Pancreas (tissue), 10 donors: ENCODE results near the gene COX7A2L. TPM values are rescaled to one million over a fixed set of nuclear protein-coding genes. Genes with fewer than 3 reads are reported as not detected.

Source experiments
- ATAC-seq, 4 donors: fragments of 200-7000 bp; cut with Tn5 transposase; one replicate each; pipeline versions ENCODE4 v1.8.0 to v1.9.1; 2020; ENCODE audit warnings: mild to moderate bottlenecking in 4 of 4, moderate library complexity in 4 of 4
- DNase-seq, 6 donors: peaks; one replicate each; pipeline ENCODE4 v3.0.0-alpha.2; 2020
- FAIRE-seq: peaks from 2 replicates; lab custom pipeline; 2012; peaks lifted over from hg19 to GRCh38; lab: Jason Lieb, UNC
- H3K27ac ChIP-seq, 4 donors: fragments of 200-600 bp; sonication (generic); 1 replicate in 3 of 4; 2 replicates in 1 of 4; pipeline versions ENCODE4 v1.5.0 to v1.8.0; 2020
- H3K27me3 ChIP-seq, 4 donors: fragments of 200-600 bp; one replicate each; pipeline ENCODE4 v1.8.0; 2021
- H3K36me3 ChIP-seq, 3 donors: fragments of 200-600 bp; sonication (generic) in 1 of 3; one replicate each; pipeline versions ENCODE4 v1.5.0 to v1.8.0; 2020 to 2021
- H3K4me1 ChIP-seq, 3 donors: fragments of 200-600 bp; one replicate each; pipeline ENCODE4 v1.8.0; 2021
- H3K4me3 ChIP-seq, 4 donors: fragments of 200-600 bp; sonication (generic) in 2 of 4; one replicate each; pipeline versions ENCODE4 v1.5.0 to v1.8.0; 2020 to 2021
- H3K9me3 ChIP-seq, 4 donors: fragments of 200-600 bp; one replicate each; pipeline ENCODE4 v1.8.0; 2021
- whole genome bisulfite sequencing, 2 donors: extraction: QIAGEN DNeasy Blood & Tissue Kit; methylation state at CpG; one replicate each; pipeline ENCODE4 v1.1.7; 2013; 5-methylcytosine and 5-hydroxymethylcytosine counted together
- intact Hi-C, 3 donors: fragments of 100-400 bp; cut with DNase I; formaldehyde crosslinking; loops; one replicate each; pipeline versions ENCODE4 v1.11.1 to v1.14.2; 2022
- polyA plus RNA-seq, 2 donors: library from polyadenylated mRNA; stranded (reverse); fragments of 200-250 nt; gene quantifications; one replicate each; pipeline ENCODE4 v1.2.3, GENCODE V29; 2013
- total RNA-seq, 6 donors: library from RNA; stranded (reverse); fragmentation: NEBNext Ultra II Directional in 4 of 6; extraction: Animal tissue kit (Norgen Biotek cat#: 25700) in 4 of 6; gene quantifications; one replicate each; pipeline versions ENCODE4 v1.2.1 to v1.2.4, GENCODE V29; 2021 to 2023
- TF ChIP-seq, protein P1 (sequence below), 4 donors: fragments of 200-600 bp; sonication (generic) in 3 of 4; IDR thresholded peaks; one replicate each; pipeline versions ENCODE4 v1.5.0 to v1.8.0; 2021; ENCODE audit warnings: antibody characterized with exemption in 4 of 4
- donor health status: healthy with polysubstance abuse.
- donor health status: DM: no; HTN: no; CAD: no; lungs with moderate emphysema.
- donor health status: DM: no; HTN: no; CAD: no.
- donor health status: control.
- donor health status: control.
- donor health status: Bipolar disorder and iron deficiency.
- donor health status: DM: yes; HTN: yes; CAD: no.
- donor health status: DM: no; HTN: no; CAD: no.
- donor health status: DM: no; HTN: no; CAD: no.
- donor health status: DM: yes; HTN: yes; CAD: no.

COX7A2L gene
- total and polyA plus RNA-seq, 8 donors: 34.8 to 91.5 (median 49.7) TPM

DNA sequence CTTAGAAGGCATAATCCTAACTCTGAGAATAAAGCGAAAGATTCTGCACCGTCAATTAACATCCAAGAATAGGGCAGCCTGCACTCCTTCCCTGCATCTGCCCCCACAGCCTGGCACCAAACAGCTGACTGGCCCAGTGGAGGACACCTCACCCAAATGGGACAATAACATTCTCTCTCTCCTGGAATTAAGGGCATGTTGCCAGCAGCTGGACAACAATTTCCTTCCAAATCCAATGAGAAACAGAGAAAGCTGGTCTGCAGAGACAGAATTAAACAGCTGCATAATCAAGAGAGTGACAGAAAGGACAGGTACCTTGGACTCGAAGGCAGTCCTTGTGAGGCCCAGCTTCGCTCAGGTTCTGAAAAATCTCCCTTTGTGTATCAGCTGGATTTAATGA is 15.0 kb downstream of the COX7A2L start:
- Histone ChIP-seq H3K4me3 (no peak overlapping the region), H3K9me3 (no peaks in the 10 kb centered on the region), H3K36me3 (no peaks in the 10 kb centered on the region), H3K4me1 (peaks cover 4 to 13% (median 7%) of the 10 kb centered on the region in 3 donors), H3K27ac (no peak overlapping the region), H3K27me3 (no peaks in the 10 kb centered on the region)
- WGBS, 2 donors: 88 to 89% methylated on average over 4 of the region's 4 CpGs
- DNase-seq (no peak), ATAC-seq (no peak), FAIRE-seq (no peak)
- TF ChIP-seq, protein P1, sequence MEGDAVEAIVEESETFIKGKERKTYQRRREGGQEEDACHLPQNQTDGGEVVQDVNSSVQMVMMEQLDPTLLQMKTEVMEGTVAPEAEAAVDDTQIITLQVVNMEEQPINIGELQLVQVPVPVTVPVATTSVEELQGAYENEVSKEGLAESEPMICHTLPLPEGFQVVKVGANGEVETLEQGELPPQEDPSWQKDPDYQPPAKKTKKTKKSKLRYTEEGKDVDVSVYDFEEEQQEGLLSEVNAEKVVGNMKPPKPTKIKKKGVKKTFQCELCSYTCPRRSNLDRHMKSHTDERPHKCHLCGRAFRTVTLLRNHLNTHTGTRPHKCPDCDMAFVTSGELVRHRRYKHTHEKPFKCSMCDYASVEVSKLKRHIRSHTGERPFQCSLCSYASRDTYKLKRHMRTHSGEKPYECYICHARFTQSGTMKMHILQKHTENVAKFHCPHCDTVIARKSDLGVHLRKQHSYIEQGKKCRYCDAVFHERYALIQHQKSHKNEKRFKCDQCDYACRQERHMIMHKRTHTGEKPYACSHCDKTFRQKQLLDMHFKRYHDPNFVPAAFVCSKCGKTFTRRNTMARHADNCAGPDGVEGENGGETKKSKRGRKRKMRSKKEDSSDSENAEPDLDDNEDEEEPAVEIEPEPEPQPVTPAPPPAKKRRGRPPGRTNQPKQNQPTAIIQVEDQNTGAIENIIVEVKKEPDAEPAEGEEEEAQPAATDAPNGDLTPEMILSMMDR (IDR thresholded peaks at IDR 0.05): no peak
- intact Hi-C loops: no loop called here

DNA sequence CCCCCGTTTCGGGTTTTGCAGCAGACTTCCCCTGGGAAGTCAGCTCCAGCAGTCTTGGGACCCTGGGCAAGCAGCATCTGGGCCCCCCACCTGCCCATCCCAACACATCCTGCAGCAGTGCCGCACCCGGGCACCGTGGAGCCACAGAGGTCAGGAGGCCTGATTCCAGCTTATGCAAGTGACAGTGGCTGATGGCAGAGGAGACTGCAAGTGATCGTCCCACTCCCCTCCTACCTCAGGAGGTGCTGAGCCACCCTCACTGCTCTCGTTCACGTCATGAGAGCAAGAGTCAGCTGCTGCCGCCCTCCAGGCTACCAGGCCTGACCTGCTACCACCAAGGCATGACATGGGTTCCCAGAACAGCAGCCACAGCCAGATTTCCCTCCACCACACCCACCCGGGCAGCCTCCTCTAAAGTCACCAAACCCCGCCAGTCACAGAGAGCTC is 18.2 kb downstream of the COX7A2L start:
- 85 to 87% methylated on average over 11 of the region's 11 CpGs for WGBS, 2 donors
- ATAC-seq: no peak
- peak overlapping the region in 2 of 4 donors; percentile 13 to 47 for H3K27ac ChIP-seq
- no peaks in the 10 kb centered on the region for H3K9me3 ChIP-seq
- intact Hi-C loops: no loop called here
- no peak for FAIRE-seq
- TF ChIP-seq, protein P1 (IDR thresholded peaks at IDR 0.05): no peak
- peak in 1 of 6 donors; percentile 53 for DNase-seq
- peaks cover 4 to 8% (median 7%) of the 10 kb centered on the region in 3 donors for H3K4me1 ChIP-seq
- H3K36me3 ChIP-seq: peaks cover 0 to 3% (median 0%) of the 10 kb centered on the region in 3 donors
- H3K4me3 ChIP-seq: no peak overlapping the region
- H3K27me3 ChIP-seq: no peaks in the 10 kb centered on the region

DNA sequence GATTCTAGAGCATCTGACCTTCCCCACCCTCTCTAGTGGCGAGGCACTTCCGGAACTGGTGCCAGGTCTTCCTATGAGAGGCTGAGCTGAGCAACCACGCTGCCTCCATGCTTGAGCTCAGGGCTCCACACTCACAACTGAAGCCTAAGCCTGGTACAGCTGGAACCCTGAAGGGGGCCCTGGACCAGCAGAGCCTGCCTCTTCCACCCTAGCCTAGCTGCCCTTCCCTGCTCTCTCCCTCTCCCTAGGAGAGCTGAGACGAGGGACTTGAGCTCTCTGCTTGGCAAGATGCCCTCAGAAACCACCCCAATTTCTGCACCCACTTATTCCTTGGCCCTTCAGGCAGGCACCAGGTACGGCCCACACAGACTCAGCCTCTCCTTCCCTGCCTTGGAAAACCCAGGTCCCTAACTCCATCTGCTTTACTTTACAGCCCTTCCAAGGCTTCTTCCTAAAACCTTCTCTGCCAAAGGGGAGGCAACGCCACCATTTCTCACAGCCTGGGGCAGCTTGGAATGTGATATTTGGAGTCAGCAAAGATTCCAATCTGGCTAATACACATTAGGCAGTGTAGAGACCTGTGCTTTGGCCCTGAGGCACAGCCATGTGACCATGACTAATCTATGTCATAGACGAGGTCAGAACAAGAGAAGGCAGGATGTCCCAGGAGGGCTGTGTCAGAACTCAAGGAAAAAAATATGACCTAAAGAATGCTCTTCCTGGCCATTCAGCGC is 18.8 kb downstream of the COX7A2L start:
- Histone ChIP-seq H3K4me1 (peaks cover 4 to 8% (median 7%) of the 10 kb centered on the region in 3 donors), H3K4me3 (no peak overlapping the region), H3K27ac (peak overlapping the region in 2 of 4 donors; percentile 13 to 47), H3K27me3 (no peaks in the 10 kb centered on the region), H3K9me3 (no peaks in the 10 kb centered on the region), H3K36me3 (peaks cover 0 to 3% (median 0%) of the 10 kb centered on the region in 3 donors)
- ATAC-seq (peak; percentile 71 to 91 (median 76)), FAIRE-seq (no peak), DNase-seq (peak in 2 of 6 donors; percentile 36 to 51)
- TF ChIP-seq, protein P1 (IDR thresholded peaks at IDR 0.05): no peak
- WGBS, 2 donors: 64 to 67% methylated on average over 8 of the region's 8 CpGs
- intact Hi-C loops: no loop called here

DNA sequence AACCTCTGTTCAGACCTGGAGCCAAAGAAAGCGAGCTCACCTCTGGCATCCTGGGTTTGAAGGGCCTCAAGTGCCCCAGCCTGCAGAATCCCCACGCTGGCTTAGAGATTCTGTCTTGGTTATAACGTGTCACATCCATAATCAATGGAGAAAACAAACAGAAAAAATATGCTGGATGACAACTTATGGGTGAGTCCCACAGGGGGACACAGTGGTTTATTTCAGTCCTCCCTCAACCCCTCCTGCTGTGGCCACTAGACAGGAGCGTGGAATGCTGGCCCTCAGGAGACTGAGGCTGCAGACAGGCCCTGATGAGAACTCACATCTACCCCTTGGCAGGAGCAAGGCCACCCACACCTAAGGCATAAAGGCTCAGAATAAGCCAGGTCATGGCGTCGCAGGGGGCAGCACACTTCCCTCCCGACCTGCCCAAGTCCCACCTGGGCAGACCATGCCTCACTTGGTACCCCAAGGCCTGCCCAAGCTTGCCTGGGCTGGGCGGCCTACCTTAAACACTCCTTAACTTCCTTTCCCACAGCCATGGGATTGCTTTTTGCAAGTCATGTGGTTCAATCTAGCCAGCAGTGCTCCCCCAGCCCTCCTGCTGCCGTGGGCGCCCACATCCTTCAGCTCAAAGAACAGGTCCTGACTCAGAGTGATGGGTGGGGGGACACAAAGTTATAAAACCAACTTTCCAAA is 19.9 kb downstream of the COX7A2L start:
- 90 to 91% methylated on average over 10 of the region's 10 CpGs for WGBS, 2 donors
- no peak for FAIRE-seq
- peaks cover 0 to 3% (median 0%) of the 10 kb centered on the region in 3 donors for H3K36me3 ChIP-seq

More for the DNA sequence above, 19.9 kb downstream of the COX7A2L start:
- intact Hi-C loops: no loop called here
- ATAC-seq (no peak), DNase-seq (no peak)
- H3K4me3 ChIP-seq: no peak overlapping the region
- H3K9me3 ChIP-seq: no peaks in the 10 kb centered on the region
- H3K4me1 ChIP-seq: peaks cover 4 to 8% (median 7%) of the 10 kb centered on the region in 3 donors
- no peak overlapping the region for H3K27ac ChIP-seq
- H3K27me3 ChIP-seq: no peaks in the 10 kb centered on the region
- TF ChIP-seq, protein P1 (IDR thresholded peaks at IDR 0.05): no peak
